Measurements from ENCODE around the gene NAALADL1.

GRCh38 chr11:65060913-65061408 is 2.6 kb upstream of the NAALADL1 start:
- TF ChIP-seq CTCF (conservative IDR thresholded peaks at IDR 0.05; ENCODE audit: low read length): peak; percentile 45
- TF ChIP-seq EZH2phosphoT487 (IDR thresholded peaks at IDR 0.05; ENCODE audit: borderline replicate concordance, low read depth, low read length): no peak
